Gastrocnemius medialis (tissue), 4 donors: ENCODE measurements around the gene DTD2. TPM values are rescaled to one million over a fixed set of nuclear protein-coding genes. Genes with fewer than 3 reads are reported as not detected.
"Not testable (repeated sequence)": the region's sequence is repeated elsewhere in the genome, so short reads cannot be mapped to it uniquely, and the experiment has no call there.

ENCODE experiments used
- ATAC-seq, 2 donors: fragments of 150-250 bp; one replicate each; pipeline ENCODE4 v1.9.1; 2016
- DNase-seq, 2 donors: peaks; one replicate each; pipeline ENCODE4 v3.0.0-alpha.2; 2019
- H3K27ac ChIP-seq, 4 donors: fragments of 200-600 bp; sonication (generic); 1 replicate in 1 of 4; 2 replicates in 3 of 4; pipeline ENCODE4 v1.5.1; 2016 to 2018; ENCODE audit warnings: mild to moderate bottlenecking in 2 of 4, moderate library complexity in 1 of 4
- H3K27me3 ChIP-seq, 3 donors: fragments of 200-600 bp; sonication (generic) in 2 of 3; 1 replicate in 1 of 3; 2 replicates in 2 of 3; pipeline versions ENCODE4 v1.5.1 to v1.6.0; 2016 to 2019; ENCODE audit warnings: mild to moderate bottlenecking in 1 of 3, moderate library complexity in 1 of 3
- H3K36me3 ChIP-seq, 2 donors: fragments of 200-600 bp; sonication (generic) in 1 of 2; one replicate each; pipeline ENCODE4 v1.5.1; 2017 to 2018
- H3K4me1 ChIP-seq, 2 donors: fragments of 200-600 bp; sonication (generic) in 1 of 2; one replicate each; pipeline ENCODE4 v1.5.1; 2016 to 2017; ENCODE audit warnings: mild to moderate bottlenecking in 2 of 2
- H3K4me3 ChIP-seq, 4 donors: fragments of 200-600 bp; sonication (generic) in 3 of 4; 1 replicate in 1 of 4; 2 replicates in 3 of 4; pipeline ENCODE4 v1.5.1; 2016 to 2019; ENCODE audit warnings: mild to moderate bottlenecking in 2 of 4
- H3K9me3 ChIP-seq, 3 donors: fragments of 200-600 bp; sonication (generic) in 2 of 3; 1 replicate in 1 of 3; 2 replicates in 2 of 3; pipeline ENCODE4 v1.5.1; 2016 to 2019
- CTCF ChIP-seq, 5 experiments: fragments of 450-650 bp in 3 of 5; fragments of 200-600 bp in 2 of 5; sonication (generic) in 2 of 5; IDR thresholded peaks in 4 of 5; conservative IDR thresholded peaks in 1 of 5; 1 replicate in 4 of 5; 2 replicates in 1 of 5; pipeline ENCODE4 v1.5.1; 2016 to 2019; ENCODE audit warnings: antibody characterized with exemption in 5 of 5, mild to moderate bottlenecking in 3 of 5, moderate library complexity in 3 of 5
- POLR2A ChIP-seq, 2 donors: fragments of 450-650 bp; IDR thresholded peaks; one replicate each; pipeline ENCODE4 v1.6.1; 2017; ENCODE audit warnings: antibody characterized with exemption in 2 of 2, mild to moderate bottlenecking in 2 of 2, moderate library complexity in 2 of 2
- in situ Hi-C, 4 donors: fragments of 200-750 bp; cut with MboI; loops; one replicate each; pipeline versions ENCODE4 v1.15.0 to v1.8.0; 2017; ENCODE audit warnings: low sequenced_read_pairs in 4 of 4
- intact Hi-C: fragments of 100-400 bp; cut with DNase I; formaldehyde crosslinking; loops from one replicate; pipeline ENCODE4 v1.15.1; 2023; ENCODE audit warnings: low total_unique reads
- total RNA-seq, 4 donors: library from RNA; depleted of rRNA; stranded (reverse); fragments of >200 nt; gene quantifications; one replicate each; pipeline versions ENCODE4 v1.1.0 to v1.2.3, GENCODE V29; 2016

The DTD2 gene
- total RNA-seq, 4 donors from 2014 or later: 4.0 to 7.8 (median 4.8) TPM

GRCh38 chr14:31439561-31439960, 17.7 kb downstream of the DTD2 start:
- Histone ChIP-seq H3K9me3 (no peaks in the 10 kb centered on the region), H3K27ac (no peak overlapping the region), H3K27me3 (no peaks in the 10 kb centered on the region), H3K4me3 (no peak overlapping the region), H3K4me1 (no peaks in the 10 kb centered on the region), H3K36me3 (no peaks in the 10 kb centered on the region)
- intact Hi-C loops (no loop called here), in situ Hi-C loops (no loop called here)
- no peak for ATAC-seq
- DNase-seq: no peak
- TF ChIP-seq POLR2A (IDR thresholded peaks at IDR 0.05) (no peak), CTCF (IDR thresholded peaks at IDR 0.05 in 4 of 5, conservative IDR thresholded peaks at IDR 0.05 in 1 of 5) (no peak)

GRCh38 chr14:31437045-31437691, 20.1 kb downstream of the DTD2 start:
- in situ Hi-C loops, H3K4me1 ChIP-seq, DNase-seq, ATAC-seq, intact Hi-C loops, H3K9me3 ChIP-seq, H3K27me3 ChIP-seq, H3K27ac ChIP-seq, H3K36me3 ChIP-seq, H3K4me3 ChIP-seq: not testable (repeated sequence)

- TF ChIP-seq CTCF (IDR thresholded peaks at IDR 0.05 in 4 of 5, conservative IDR thresholded peaks at IDR 0.05 in 1 of 5) (no peak), POLR2A (IDR thresholded peaks at IDR 0.05) (no peak)
- Histone ChIP-seq H3K9me3 (no peaks in the 10 kb centered on the region), H3K27ac (no peak overlapping the region), H3K27me3 (no peaks in the 10 kb centered on the region), H3K4me1 (no peaks in the 10 kb centered on the region), H3K36me3 (no peaks in the 10 kb centered on the region), H3K4me3 (no peak overlapping the region)
- intact Hi-C loops: no loop called here
- in situ Hi-C loops: no loop called here
- ATAC-seq (no peak), DNase-seq (no peak)
Measured at GRCh38 chr14:31435276-31435675, 22.0 kb downstream of the DTD2 start.

- intact Hi-C loops (no loop called here), in situ Hi-C loops (no loop called here)
- Histone ChIP-seq H3K36me3 (no peaks in the 10 kb centered on the region), H3K4me3 (no peak overlapping the region), H3K9me3 (no peaks in the 10 kb centered on the region), H3K27me3 (no peaks in the 10 kb centered on the region), H3K4me1 (no peaks in the 10 kb centered on the region), H3K27ac (no peak overlapping the region)
- no peak for TF ChIP-seq CTCF (IDR thresholded peaks at IDR 0.05 in 4 of 5, conservative IDR thresholded peaks at IDR 0.05 in 1 of 5)
- no peak for TF ChIP-seq POLR2A (IDR thresholded peaks at IDR 0.05)
- ATAC-seq (no peak), DNase-seq (no peak)
Measured at GRCh38 chr14:31430634-31431264, 26.6 kb downstream of the DTD2 start.

GRCh38 chr14:31429791-31430190, 27.5 kb downstream of the DTD2 start:
- H3K36me3 ChIP-seq: no peaks in the 10 kb centered on the region
- no peak overlapping the region for H3K27ac ChIP-seq
- no peak for ATAC-seq
- no peak overlapping the region for H3K4me3 ChIP-seq
- in situ Hi-C loops (no loop called here), intact Hi-C loops (loop anchor here (10.0 kb wide), 1 partner anchor 775 kb away; the partner anchor contains the start of genes RNU6-7 and RNU6-8)
- H3K4me1 ChIP-seq: no peaks in the 10 kb centered on the region
- no peaks in the 10 kb centered on the region for H3K9me3 ChIP-seq
- no peak for TF ChIP-seq POLR2A (IDR thresholded peaks at IDR 0.05)
- TF ChIP-seq CTCF (IDR thresholded peaks at IDR 0.05 in 4 of 5, conservative IDR thresholded peaks at IDR 0.05 in 1 of 5): no peak
- no peaks in the 10 kb centered on the region for H3K27me3 ChIP-seq
- no peak for DNase-seq
